GM18505 (cell line): ENCODE measurements around the gene HFM1.
"Not testable (repeated sequence)": the region's sequence is repeated elsewhere in the genome, so short reads cannot be mapped to it uniquely, and the experiment has no call there.

Experiments used
- ATAC-seq: cut with Tn5 transposase; IDR thresholded peaks from one replicate; pipeline ENCODE4 v1.9.1; 2021; ENCODE audit not compliant: unreplicated experiment
- POLR2A ChIP-seq: IDR thresholded peaks from 4 replicates; pipeline ENCODE4 v1.6.1; 2011; ENCODE audit warnings: borderline replicate concordance; ENCODE audit not compliant: insufficient read depth, insufficient read length; ENCODE audit errors: extremely low read depth

HFM1 gene

DNA sequence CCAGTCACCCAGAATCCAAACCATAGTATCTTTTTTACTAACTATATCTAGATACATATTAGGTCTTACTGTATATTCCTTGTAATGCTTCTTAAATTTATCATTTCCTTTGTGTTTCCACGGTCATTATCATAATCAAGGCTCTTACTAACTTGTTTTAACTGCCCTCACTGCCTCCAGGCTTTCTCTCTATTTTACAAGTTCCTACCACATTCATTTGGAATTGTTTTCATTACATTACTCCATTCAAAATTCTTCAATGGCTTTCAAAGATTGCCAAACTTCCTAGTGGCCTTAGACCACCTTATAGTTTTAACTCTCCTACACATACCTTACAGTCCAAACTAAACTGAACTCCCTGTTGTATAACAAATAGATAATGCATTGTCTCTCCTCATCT, 6.3 kb downstream of the HFM1 start:
- ATAC-seq = no peak
- no peak for TF ChIP-seq POLR2A

- no peak for TF ChIP-seq POLR2A
- no peak for ATAC-seq
Measured at GRCh38 chr1:91397605-91398004, 7.0 kb downstream of the HFM1 start.

- no peak for TF ChIP-seq POLR2A
- ATAC-seq = no peak
Measured at GRCh38 chr1:91393042-91393441, 11.6 kb downstream of the HFM1 start.

- no peak for TF ChIP-seq POLR2A
- ATAC-seq = no peak
Measured at GRCh38 chr1:91386109-91386508, 18.5 kb downstream of the HFM1 start.

GRCh38 chr1:91383456-91383855, 21.2 kb downstream of the HFM1 start:
- no peak for TF ChIP-seq POLR2A
- ATAC-seq = no peak

DNA sequence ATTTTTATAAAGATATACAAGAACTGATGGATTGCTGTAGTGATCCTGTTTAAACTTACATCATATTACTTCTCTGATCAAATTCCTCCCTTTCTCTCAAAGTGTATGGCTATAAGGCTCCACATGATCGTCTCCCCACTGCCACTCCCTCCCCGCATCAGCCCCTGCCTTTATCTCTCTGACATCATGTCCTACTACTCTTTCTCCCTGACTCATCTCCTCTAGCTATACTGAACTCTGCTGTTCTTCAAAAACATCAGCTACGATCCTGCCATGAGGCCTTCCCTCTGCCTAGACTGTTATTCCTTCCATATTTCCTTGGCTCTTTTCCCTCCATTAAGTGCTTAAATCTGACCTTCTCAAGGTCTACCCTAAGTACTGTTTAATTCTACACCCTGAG, 22.8 kb downstream of the HFM1 start:
- no peak for ATAC-seq
- TF ChIP-seq POLR2A = no peak

DNA sequence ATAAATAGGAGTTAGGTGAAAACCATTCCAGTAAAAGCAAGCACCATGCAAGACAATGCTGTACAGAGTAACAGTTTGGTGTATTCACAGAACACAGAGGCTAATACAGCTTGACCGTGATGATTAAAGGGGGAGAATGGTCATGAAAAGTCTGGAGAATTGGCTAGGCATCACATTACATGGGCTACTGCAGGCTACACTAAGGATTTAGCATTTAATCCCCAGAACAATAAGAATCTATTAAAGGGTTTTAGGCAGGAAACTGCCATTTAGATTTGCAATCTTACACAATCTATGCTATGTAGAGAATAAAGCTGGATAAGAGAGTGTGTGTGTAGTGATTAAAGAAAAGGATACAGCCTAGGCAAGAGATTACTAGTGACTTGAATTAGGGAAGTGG, 30.6 kb downstream of the HFM1 start:
- TF ChIP-seq POLR2A = no peak
- no peak for ATAC-seq

DNA sequence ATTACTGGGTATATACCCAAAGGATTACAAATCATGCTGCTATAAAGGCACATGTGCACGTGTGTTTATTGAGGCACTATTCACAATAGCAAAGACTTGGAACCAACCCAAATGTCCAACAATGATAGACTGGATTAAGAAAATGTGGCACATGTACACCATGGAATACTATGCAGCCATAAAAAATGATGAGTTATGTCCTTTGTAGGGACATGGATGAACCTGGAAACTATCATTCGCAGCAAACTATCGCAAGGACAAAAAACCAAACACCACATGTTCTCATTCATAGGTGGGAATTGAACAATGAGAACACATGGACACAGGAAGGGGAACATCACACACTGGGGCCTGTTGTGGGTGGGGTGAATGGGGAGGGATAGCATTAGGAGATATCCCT, 32.4 kb downstream of the HFM1 start:
- ATAC-seq = not testable (repeated sequence)

- TF ChIP-seq POLR2A = no peak
- ATAC-seq = no peak
Measured at GRCh38 chr1:91349524-91349923, 55.1 kb downstream of the HFM1 start.

DNA sequence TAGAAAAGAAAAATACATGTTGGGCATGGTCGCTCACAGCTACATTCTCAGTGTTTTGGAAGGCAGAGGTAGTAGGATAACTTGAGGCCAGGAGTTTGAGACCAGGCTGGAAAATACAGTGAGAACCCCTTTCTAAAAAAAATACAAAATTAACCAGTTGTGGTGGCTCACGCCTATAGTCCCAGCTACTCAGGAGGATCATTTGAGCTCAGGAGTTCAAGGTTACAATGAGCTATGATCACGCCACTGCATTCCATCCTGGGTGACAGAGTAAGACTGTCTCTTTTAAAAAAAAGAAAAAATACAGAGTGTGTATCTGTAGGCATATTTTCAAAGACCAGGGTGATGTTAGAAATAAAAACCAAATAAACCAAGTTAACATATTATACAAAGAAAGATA, 57.8 kb downstream of the HFM1 start:
- no peak for ATAC-seq
- no peak for TF ChIP-seq POLR2A

DNA sequence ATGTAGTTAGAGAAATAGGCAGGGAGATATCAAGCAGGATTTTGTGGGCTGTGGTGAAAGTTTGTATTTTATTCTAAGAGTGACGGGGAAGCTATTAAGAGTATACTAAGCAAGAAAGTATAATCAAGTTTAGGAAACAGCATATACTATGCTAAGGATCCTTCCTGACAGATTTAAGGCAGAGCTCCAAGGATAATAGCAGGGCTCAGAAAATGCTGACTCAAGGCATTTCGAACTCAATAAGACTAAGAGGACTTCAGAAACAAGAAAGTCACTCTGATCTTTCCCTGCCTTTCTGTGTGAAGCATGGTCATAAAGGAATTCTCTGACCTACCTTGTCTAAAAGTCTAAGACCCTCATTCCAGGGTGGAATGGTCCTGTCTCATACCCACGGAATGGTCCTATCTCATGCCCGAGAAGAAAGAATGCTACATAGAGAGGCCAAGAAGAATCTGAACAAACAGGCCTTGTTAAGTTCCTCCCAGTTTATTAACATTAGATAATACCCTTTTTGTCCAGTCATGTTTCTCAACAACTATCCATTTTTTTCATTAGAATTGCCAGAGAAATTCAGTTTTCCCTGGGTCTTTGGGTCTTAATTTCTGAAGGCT, 59.1 kb downstream of the HFM1 start:
- no peak for ATAC-seq
- TF ChIP-seq POLR2A = no peak

DNA sequence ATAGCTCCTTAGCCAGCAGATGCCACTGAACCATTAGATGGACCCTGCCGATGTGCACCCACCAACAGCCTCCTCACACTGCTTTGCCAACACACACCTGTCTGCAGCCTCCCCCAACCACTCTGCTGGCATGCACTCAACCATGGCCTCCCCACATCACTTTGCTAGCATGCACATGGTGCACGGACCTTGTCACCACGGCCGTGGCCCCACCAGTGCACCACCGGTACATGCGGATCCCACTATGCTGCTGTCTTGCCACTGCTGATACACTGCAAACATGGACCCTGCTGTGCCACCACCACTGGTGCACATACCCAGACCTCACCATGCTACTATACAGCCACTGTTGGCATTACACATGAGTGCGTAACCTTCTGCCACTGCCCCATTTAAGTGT, 66.1 kb downstream of the HFM1 start:
- TF ChIP-seq POLR2A = no peak
- no peak for ATAC-seq

DNA sequence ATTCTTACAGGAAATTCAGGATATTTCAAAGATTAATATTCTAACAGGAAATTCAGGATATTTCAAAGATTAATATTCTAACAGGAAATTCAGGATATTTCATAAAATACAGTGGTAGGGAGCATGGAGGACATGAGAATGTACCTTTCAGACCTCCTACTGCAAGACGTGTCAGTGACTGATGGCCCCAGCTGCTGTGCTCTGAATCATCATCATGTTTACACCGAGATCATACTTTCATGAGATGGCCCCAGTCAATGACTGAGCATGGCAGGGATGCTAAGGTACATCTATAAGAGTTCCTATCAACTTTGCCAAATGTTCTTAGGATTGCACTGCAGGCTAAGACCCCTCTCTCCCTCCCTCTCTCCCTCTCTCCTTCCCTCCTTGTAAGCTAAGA, 69.0 kb downstream of the HFM1 start:
- no peak for ATAC-seq
- TF ChIP-seq POLR2A = no peak

GRCh38 chr1:91334856-91335255, 69.8 kb downstream of the HFM1 start:
- no peak for ATAC-seq
- TF ChIP-seq POLR2A = no peak

GRCh38 chr1:91325456-91325855, 79.2 kb downstream of the HFM1 start:
- no peak for TF ChIP-seq POLR2A
- no peak for ATAC-seq
